Activated T-cell treated with anti-CD3 and anti-CD28 coated beads, Interleukin-2, amount 50 U/mL, for 24 hours (primary cell): Measurements from ENCODE around the gene PAQR4.
"Not testable (repeated sequence)": the region's sequence is repeated elsewhere in the genome, so short reads cannot be mapped to it uniquely, and the experiment has no call there.

Experiments used
- DNase-seq: peaks from one replicate; pipeline ENCODE4 v3.0.0-alpha.2; 2020
- H3K27ac Mint-ChIP-seq: 2 replicates; pipeline ENCODE4 v1.8.0; 2020; ENCODE audit warnings: mild to moderate bottlenecking, mixed read lengths
- H3K27me3 Mint-ChIP-seq: 2 replicates; pipeline ENCODE4 v1.8.0; 2020; ENCODE audit warnings: mixed read lengths
- H3K36me3 Mint-ChIP-seq: 2 replicates; pipeline ENCODE4 v1.8.0; 2020; ENCODE audit warnings: low read depth, mixed read lengths
- H3K4me1 Mint-ChIP-seq: 2 replicates; pipeline ENCODE4 v1.8.0; 2020; ENCODE audit warnings: low read depth, mixed read lengths
- H3K4me3 Mint-ChIP-seq: 2 replicates; pipeline ENCODE4 v1.8.0; 2020; ENCODE audit warnings: mild to moderate bottlenecking, moderate library complexity, mixed read lengths
- H3K9me3 Mint-ChIP-seq: 2 replicates; pipeline ENCODE4 v1.8.0; 2020; ENCODE audit warnings: mixed read lengths

The PAQR4 gene

DNA sequence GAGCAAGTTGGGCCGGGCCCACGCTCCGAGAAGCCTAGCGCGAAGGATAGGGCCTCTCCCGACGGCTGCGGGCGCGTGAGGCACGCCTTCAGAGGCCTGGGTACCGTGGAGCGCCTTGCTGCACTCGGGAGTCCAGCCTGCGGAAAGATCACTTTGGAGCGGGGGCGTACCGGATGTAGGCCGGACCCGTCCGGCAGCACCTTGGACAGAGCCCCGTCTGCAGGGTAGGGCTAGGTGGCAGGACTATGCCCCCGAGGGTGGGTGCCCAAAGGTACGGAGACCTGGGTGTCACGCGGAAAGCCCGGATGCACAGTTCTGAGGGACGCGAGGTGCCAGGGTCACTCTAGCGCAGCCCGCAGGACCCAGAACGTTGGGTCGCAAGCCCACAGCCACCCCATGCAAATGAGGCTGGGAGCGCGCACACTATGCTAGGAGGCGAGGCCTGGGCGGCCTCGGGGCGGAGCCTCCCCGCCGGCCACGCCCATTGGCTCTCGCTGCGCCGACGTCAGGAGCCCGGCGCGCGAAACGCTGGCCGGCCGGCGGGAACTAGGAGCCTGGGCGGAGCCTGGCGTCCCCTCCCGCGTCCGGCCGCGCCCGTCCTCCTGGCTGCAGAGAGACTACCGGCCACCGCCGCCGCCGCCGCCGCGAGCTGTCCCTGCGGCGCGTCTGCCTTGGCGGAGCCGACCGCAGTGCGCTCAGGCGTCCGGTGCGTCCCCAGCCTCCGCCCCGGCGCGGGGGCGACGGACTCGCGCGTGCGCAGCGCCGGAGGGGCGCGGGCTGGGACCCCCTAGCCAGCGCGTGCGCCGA is at the start of gene PAQR4:
TSS of gene PAQR4 (plus strand) at position 611 of the 807 bp plus-strand sequence. CDS start 327 bp downstream, outside the sequence.
- peaks cover 27% of the 10 kb centered on the region for H3K4me1 Mint-ChIP-seq
- H3K27ac Mint-ChIP-seq: peak within 1 kb of the TSS; percentile 71
- peak within 1 kb of the TSS; percentile 83 for H3K4me3 Mint-ChIP-seq
- peaks cover 40% of the 10 kb centered on the region for H3K27me3 Mint-ChIP-seq
- peak; percentile 90 for DNase-seq
- H3K36me3 Mint-ChIP-seq: peaks cover 33% of the 10 kb centered on the region
- no peaks in the 10 kb centered on the region for H3K9me3 Mint-ChIP-seq

DNA sequence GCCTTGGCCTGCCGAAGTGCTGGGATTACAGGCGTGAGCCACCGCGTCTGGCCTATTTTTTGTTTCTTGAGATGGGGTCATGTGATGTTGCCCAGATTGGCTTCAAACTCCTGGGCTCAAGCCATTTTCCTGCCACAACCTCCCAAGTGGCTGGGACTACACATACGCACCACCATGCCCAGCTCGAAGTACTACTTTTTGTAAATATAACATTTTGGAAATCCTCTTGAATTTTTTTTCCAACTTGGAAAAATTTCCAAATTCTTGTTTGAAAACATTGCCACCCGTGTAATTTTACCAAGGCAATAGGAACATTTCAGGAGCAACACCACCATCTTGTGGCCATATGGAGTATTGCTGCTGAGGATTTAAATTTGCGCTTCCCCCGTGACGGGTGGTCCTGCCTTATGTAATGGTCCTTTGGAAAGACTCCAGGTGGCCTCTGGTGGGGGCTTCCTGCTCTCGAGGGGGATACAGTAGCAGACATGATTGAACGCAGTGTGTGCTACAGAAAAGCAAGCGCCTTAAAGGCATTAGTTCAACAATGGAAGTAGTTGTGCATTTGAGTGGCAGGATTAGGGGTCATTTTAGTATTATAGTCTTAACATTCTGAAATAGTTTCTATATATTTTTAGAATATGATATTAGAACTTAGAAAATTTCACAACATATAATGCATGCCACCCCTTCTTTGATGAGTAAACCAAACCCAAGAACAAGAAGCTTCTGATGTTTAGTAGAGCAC is 49.5 kb upstream of the PAQR4 start:
- no peaks in the 10 kb centered on the region for H3K9me3 Mint-ChIP-seq
- peaks cover 17% of the 10 kb centered on the region for H3K4me1 Mint-ChIP-seq
- H3K27me3 Mint-ChIP-seq: no peaks in the 10 kb centered on the region
- no peak overlapping the region for H3K4me3 Mint-ChIP-seq
- H3K27ac Mint-ChIP-seq: peak overlapping the region; percentile 72
- H3K36me3 Mint-ChIP-seq: peaks cover 52% of the 10 kb centered on the region
- peak; percentile 64 for DNase-seq

- H3K27me3 Mint-ChIP-seq: no peaks in the 10 kb centered on the region
- H3K4me3 Mint-ChIP-seq: no peak overlapping the region
- peaks cover 29% of the 10 kb centered on the region for H3K36me3 Mint-ChIP-seq
- H3K4me1 Mint-ChIP-seq: peaks cover 18% of the 10 kb centered on the region
- no peaks in the 10 kb centered on the region for H3K9me3 Mint-ChIP-seq
- DNase-seq: no peak
- H3K27ac Mint-ChIP-seq: no peak overlapping the region
These were observed 45.7 kb upstream of the PAQR4 start for GRCh38 chr16:2923481-2923880.

DNA sequence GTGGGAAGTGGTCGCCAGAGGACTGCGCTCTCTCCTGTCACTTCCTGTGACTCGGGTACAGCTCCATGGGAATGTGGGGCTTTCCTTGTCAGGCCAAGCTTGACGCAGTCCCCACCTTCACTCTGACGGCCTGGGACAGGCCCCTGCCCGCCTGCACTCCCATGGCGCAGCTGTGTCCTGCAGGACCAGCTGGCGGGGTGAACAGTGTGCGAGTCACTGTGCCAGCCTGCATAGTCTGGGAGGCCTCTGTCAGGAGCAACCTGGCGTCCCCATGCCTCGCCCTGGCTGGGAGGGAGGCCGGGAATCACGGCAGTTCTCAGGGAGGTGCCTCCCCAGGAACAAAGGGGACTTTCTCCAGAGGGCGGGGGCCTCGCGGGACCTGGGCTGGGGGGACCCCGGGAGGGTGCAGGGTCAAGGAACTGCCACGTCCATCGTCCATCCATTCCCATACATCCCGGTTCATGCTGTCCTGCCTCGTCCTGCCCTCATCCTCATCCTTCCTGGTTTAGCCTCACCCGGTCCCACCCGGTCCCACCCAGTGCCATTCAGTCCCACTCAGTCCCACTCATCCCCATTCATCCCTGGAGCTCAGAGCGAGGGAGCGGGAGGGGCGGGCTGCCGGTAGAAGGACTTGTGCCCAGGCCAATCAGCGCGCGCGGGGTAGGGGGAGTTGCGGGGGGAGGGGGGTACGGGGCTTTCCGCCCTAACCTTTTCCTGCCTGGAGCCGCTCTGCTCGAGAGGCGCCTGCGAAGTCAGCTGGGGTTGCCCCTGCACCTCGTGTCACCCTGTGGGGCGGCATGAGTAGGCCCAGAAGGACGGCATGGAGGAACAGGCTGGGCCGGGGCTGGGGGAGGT is 44.0 kb upstream of the PAQR4 start:
- Mint-ChIP-seq H3K9me3 (no peaks in the 10 kb centered on the region), H3K27me3 (no peaks in the 10 kb centered on the region), H3K36me3 (peaks cover 27% of the 10 kb centered on the region), H3K4me1 (peaks cover 12% of the 10 kb centered on the region), H3K4me3 (no peak overlapping the region), H3K27ac (no peak overlapping the region)
- no peak for DNase-seq

DNA sequence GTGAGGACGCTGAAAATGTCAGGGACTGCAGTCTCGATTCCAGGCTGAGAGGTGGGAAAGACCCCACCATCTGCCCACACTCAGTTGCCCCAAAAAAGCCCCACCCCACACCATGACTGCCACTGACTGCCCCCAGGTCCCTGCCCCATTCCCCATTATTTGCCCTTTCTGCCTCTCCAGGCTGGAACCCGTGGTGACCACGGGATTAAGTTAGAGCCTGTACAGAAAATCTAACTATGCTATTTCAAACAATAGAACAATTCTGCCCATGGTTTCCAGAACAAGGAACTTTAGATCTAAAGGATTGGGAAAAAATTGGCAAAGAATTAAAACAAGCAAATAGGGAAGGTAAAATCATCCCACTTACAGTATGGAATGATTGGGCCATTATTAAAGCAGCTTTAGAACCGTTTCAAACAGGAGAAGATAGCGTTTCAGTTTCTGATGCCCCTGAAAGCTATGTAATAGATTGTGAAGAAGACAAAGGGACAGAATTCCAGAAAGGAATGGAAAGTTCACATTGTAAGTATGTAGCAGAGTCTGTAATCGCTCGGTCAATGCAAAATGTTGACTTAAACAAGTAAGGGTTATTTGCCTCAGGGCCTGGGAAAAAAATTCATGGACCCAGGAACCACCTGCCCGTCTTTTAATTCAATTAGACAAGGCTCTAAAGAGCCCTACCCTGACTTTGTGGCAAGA is 43.0 kb upstream of the PAQR4 start:
- H3K4me1 Mint-ChIP-seq: peaks cover 12% of the 10 kb centered on the region
- peaks cover 30% of the 10 kb centered on the region for H3K36me3 Mint-ChIP-seq
- no peak for DNase-seq
- H3K27me3 Mint-ChIP-seq: no peaks in the 10 kb centered on the region
- no peak overlapping the region for H3K27ac Mint-ChIP-seq
- no peak overlapping the region for H3K4me3 Mint-ChIP-seq
- no peaks in the 10 kb centered on the region for H3K9me3 Mint-ChIP-seq

DNA sequence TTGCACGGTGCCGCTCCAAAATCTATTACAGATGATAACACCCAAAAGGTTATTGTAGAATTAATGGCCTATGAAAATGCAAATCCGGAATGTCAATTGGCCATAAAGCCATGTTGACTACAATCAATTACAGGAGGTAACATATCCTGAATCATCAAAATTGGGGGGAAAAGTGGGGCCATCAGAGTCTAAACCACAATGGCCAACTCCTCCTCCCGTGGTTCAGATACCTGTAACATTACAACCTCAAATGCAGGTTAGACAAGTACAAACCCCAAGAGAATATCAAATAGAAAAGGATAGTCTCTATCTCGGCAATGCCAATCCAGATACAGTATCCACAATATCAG is 42.5 kb upstream of the PAQR4 start:
- H3K9me3 Mint-ChIP-seq: no peaks in the 10 kb centered on the region
- peaks cover 12% of the 10 kb centered on the region for H3K4me1 Mint-ChIP-seq
- H3K27me3 Mint-ChIP-seq: no peaks in the 10 kb centered on the region
- DNase-seq: no peak
- no peak overlapping the region for H3K27ac Mint-ChIP-seq
- no peak overlapping the region for H3K4me3 Mint-ChIP-seq
- peaks cover 32% of the 10 kb centered on the region for H3K36me3 Mint-ChIP-seq

DNA sequence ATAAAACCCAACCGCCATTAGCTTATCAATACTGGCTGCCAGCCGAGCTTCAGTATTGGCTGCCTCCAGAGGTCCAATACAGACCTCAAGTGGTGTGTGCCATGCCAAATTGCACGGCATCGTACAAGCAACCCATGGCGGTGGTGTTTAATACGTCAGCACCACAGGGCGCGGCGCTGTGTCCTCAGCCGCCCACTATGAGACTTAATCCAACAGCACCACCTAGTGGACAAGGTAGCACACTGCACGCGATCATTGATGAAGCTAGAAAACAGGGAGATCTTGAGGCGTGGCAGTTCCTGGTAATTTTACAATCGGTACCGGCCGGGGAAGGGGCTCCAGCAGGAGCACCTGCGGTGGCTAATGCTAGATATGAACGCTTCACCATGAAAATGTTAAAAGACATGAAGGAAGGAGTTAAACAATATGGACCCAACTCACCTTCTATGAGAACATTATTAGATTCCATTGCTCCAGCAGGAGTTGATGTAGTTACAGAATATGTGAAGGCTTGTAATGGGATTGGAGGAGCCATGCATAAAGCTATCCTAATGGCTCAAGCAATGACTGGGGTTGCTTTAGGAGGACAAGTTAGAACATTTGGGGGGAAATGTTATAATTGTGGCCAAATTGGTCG is 42.0 kb upstream of the PAQR4 start:
- no peaks in the 10 kb centered on the region for H3K9me3 Mint-ChIP-seq
- H3K36me3 Mint-ChIP-seq: peaks cover 28% of the 10 kb centered on the region
- no peak overlapping the region for H3K27ac Mint-ChIP-seq
- DNase-seq: peak; percentile 87
- no peaks in the 10 kb centered on the region for H3K27me3 Mint-ChIP-seq
- H3K4me3 Mint-ChIP-seq: no peak overlapping the region
- H3K4me1 Mint-ChIP-seq: peaks cover 12% of the 10 kb centered on the region

DNA sequence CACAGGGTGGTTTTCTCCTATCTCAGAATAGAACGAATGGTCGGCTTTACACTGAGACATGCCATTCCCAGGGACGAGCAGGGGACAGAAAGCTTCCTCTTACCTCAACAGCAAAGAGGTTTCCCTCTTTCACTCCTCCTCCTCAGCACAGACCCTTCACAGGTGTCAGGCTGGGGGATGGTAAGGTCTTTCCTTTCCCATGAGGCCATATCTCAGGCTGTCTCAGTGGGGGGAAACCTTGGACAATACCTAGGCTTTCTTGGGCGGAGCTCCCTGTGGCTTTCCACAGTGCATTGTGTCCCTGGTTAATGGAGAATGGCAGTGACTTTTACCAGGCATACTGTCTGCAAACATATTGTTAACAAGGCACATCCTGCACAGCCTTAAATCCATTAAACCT is 41.0 kb upstream of the PAQR4 start:
- peaks cover 10% of the 10 kb centered on the region for H3K4me1 Mint-ChIP-seq
- peaks cover 30% of the 10 kb centered on the region for H3K36me3 Mint-ChIP-seq
- not testable (repeated sequence) for H3K27me3 Mint-ChIP-seq, H3K4me3 Mint-ChIP-seq, H3K27ac Mint-ChIP-seq, DNase-seq, H3K9me3 Mint-ChIP-seq

DNA sequence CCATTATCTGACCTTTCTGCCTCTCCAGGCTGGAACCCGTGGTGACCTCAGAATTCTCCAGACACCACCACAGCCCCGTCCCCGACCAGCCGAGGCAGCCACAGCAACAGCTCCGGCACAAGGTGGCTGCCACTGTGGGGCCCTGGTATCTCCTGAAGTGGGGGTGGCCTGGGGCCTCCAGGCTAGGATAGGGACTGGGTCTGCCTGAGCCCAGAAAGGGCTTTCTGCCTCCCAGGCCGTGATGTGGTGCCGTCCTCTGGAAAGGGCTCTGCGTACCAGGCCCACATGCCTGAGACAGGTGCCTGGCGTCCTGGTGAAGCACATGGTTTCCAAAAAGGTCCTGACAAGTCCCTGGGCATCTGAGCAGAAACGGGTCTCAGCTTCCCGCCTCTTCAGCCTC is 40.4 kb upstream of the PAQR4 start:
- no peaks in the 10 kb centered on the region for H3K27me3 Mint-ChIP-seq
- no peaks in the 10 kb centered on the region for H3K9me3 Mint-ChIP-seq
- H3K4me3 Mint-ChIP-seq: no peak overlapping the region
- H3K36me3 Mint-ChIP-seq: peaks cover 30% of the 10 kb centered on the region
- no peak for DNase-seq
- no peak overlapping the region for H3K27ac Mint-ChIP-seq
- H3K4me1 Mint-ChIP-seq: peaks cover 10% of the 10 kb centered on the region

DNA sequence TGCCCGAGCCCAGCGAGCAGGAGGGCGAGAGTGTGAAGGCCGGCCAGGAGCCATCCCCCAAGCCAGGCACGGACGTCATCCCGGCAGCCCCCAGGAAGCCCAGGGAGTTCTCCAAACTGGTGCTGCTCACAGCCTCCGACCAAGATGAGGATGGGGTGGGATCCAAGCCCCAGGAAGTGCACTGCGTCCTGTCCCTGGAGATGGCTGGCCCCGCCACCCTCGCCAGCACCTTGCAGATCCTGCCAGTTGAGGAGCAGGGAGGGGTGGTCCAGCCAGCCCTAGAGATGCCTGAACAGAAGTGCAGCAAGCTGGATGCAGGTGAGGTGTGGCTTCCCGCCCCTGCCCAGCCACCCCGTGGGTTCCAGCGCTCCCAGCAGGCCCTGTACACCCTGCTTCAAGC is 39.5 kb upstream of the PAQR4 start:
- Mint-ChIP-seq H3K36me3 (peaks cover 38% of the 10 kb centered on the region), H3K4me1 (peaks cover 10% of the 10 kb centered on the region), H3K27me3 (no peaks in the 10 kb centered on the region), H3K27ac (no peak overlapping the region), H3K9me3 (no peaks in the 10 kb centered on the region), H3K4me3 (no peak overlapping the region)
- DNase-seq: no peak

DNA sequence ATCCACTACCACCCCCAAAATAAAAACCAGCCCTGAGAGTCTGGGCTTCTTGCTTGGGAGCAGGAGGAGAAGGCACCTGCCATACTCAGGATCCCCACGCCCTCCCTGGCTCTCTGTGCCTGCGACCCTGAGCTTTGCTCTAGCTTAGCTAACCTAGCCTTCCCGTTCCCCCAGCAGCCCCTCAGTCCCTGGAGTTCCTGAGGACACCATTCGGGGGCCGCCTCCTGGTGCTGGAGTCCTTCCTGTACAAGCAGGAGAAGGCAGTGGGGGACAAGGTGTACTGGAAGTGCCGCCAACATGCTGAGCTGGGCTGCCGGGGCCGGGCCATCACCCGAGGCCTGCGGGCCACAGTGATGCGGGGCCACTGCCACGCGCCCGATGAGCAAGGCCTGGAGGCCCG is 38.9 kb upstream of the PAQR4 start:
- H3K27me3 Mint-ChIP-seq: no peaks in the 10 kb centered on the region
- peaks cover 10% of the 10 kb centered on the region for H3K4me1 Mint-ChIP-seq
- no peak for DNase-seq
- H3K9me3 Mint-ChIP-seq: no peaks in the 10 kb centered on the region
- no peak overlapping the region for H3K4me3 Mint-ChIP-seq
- H3K27ac Mint-ChIP-seq: no peak overlapping the region
- H3K36me3 Mint-ChIP-seq: peaks cover 40% of the 10 kb centered on the region

GRCh38 chr16:2931231-2931914 is 37.8 kb upstream of the PAQR4 start:
- DNase-seq, H3K27ac Mint-ChIP-seq, H3K27me3 Mint-ChIP-seq, H3K9me3 Mint-ChIP-seq, H3K4me3 Mint-ChIP-seq: not testable (repeated sequence)
- peaks cover 10% of the 10 kb centered on the region for H3K4me1 Mint-ChIP-seq
- H3K36me3 Mint-ChIP-seq: peaks cover 49% of the 10 kb centered on the region

DNA sequence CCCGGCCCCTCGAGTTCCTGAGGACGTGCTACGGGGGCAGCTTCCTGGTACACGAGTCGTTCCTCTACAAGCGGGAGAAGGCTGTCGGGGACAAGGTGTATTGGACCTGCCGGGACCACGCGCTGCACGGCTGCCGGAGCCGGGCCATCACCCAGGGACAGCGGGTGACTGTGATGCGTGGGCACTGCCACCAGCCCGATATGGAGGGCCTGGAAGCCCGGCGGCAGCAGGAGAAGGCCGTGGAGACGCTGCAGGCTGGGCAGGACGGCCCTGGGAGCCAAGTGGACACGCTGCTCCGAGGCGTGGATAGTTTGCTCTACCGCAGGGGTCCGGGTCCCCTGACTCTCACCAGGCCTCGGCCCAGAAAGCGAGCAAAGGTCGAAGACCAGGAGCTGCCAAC is 36.0 kb upstream of the PAQR4 start:
- H3K27me3 Mint-ChIP-seq: no peaks in the 10 kb centered on the region
- H3K4me1 Mint-ChIP-seq: no peaks in the 10 kb centered on the region
- DNase-seq: no peak
- H3K9me3 Mint-ChIP-seq: no peaks in the 10 kb centered on the region
- no peak overlapping the region for H3K27ac Mint-ChIP-seq
- H3K36me3 Mint-ChIP-seq: peaks cover 63% of the 10 kb centered on the region
- H3K4me3 Mint-ChIP-seq: no peak overlapping the region
